D341Med (cell line): ENCODE measurements around the gene ALK.

Experiments used
- DNase-seq: peaks from one replicate; pipeline ENCODE4 v3.0.0; 2012; ENCODE audit warnings: low spot score

The ALK gene

DNA sequence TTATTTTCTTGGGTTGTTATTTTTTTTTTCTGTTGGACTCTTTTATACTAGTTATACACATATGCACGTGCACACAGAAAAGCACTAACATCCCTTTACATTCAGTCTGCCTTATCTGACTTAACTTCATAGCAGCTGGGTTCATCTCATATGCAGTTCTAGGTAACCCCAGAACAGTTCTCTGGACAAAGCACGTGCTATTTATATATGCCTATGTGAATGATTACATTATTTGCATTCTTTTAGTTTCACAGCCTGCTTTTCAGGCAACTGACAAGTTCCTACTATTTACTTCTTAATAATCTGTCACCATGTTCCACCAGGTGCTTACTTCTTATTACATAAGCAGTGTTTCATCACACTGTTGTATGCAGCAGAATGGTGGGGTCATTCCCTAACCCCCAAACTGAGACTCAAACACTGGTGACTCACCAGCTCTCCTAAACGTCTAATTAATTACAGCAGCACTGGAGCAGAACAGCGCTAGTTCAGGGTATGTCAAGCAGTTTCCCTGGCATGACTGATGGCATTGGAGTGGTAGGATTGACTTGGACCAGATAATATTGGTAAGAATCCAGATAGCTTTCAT is 433.3 kb downstream of the ALK start:
- DNase-seq = no peak

GRCh38 chr2:29485631-29486030 is 435.8 kb downstream of the ALK start:
- no peak for DNase-seq

DNA sequence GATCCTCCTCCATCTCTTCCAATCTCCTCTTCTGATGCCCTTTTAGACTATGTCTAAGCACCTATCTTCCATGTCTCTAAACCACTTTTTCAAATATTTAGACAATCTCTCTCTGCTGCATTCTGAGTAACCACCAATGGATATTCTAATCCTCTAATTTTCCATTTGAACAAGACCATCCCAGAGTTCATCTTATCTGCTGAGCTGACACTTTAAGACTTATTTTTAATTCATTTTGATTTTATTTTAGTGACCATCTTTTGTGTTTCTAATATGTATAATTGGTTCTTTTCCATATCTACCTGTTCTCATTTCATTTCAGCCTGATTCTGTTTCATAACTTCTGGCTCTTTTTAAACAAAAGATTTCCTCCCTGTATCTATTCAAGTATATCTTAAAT is 436.3 kb downstream of the ALK start:
- no peak for DNase-seq

DNA sequence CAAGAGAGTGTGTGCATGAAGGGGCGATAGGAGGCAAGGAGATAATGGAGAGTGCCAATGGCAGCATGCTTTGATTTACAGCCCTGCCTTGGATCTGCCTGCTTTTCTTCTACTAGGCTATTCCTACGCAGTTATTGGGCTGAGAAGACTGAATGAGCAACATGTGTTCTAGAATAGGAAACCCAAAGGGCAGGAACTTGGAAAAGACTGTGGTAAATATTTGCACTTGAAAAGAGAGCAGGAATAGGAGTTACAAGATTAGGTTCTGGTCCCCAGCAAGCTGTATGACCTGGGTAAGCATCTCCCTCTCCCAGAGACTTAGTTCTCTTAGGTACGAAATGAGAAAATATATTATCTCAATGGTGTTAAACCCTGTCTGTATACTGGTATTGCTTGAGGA is 438.5 kb downstream of the ALK start:
- no peak for DNase-seq

DNA sequence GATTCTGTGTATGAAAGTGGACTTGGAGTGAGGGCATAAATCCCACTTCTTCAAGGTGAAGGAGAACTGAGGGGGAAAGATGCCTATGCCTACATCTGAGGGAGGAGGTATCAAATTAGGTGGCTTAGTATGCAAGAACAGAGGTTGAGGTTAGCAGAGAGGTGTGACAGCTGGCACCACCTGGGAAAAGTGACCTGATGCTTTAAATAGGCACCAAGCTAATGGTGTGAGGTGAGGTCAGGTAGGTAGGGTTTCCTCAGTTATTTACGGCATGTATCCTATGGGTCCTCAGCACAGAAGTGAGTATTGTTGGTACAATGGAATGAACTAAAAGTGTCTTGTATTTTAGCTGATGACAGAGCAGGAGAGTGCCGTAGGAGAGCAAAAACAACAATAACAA is 439.0 kb downstream of the ALK start:
- no peak for DNase-seq

DNA sequence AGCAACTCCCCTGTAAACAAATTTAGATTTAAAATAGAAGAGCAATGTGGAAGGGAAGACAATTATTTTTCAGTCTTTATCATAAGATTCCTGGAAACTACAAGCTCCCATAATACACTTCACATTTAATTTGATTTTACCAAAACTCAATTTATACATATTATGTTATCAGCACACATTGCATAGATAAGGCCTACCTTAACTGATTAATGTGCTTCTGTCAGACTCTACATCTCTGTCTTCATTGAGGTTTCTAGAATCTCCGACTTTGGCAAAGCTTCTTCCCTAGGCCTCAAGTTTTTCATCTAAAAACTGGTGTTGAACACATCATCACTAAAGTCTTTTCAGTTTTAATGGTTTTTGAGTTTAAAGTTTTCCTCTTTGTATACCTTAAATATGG is 440.1 kb downstream of the ALK start:
- DNase-seq = no peak

- no peak for DNase-seq
Measured at GRCh38 chr2:29480426-29480825, 441.0 kb downstream of the ALK start.

GRCh38 chr2:29479401-29479800 is 442.0 kb downstream of the ALK start:
- DNase-seq = no peak

GRCh38 chr2:29478641-29479040 is 442.7 kb downstream of the ALK start:
- no peak for DNase-seq

GRCh38 chr2:29477186-29477585 is 444.2 kb downstream of the ALK start:
- DNase-seq = no peak

- DNase-seq = no peak
Measured at GRCh38 chr2:29475499-29475898, 445.9 kb downstream of the ALK start.

- no peak for DNase-seq
Measured at GRCh38 chr2:29469961-29470360, 451.4 kb downstream of the ALK start.

GRCh38 chr2:29469516-29469915 is 451.9 kb downstream of the ALK start:
- DNase-seq = no peak

DNA sequence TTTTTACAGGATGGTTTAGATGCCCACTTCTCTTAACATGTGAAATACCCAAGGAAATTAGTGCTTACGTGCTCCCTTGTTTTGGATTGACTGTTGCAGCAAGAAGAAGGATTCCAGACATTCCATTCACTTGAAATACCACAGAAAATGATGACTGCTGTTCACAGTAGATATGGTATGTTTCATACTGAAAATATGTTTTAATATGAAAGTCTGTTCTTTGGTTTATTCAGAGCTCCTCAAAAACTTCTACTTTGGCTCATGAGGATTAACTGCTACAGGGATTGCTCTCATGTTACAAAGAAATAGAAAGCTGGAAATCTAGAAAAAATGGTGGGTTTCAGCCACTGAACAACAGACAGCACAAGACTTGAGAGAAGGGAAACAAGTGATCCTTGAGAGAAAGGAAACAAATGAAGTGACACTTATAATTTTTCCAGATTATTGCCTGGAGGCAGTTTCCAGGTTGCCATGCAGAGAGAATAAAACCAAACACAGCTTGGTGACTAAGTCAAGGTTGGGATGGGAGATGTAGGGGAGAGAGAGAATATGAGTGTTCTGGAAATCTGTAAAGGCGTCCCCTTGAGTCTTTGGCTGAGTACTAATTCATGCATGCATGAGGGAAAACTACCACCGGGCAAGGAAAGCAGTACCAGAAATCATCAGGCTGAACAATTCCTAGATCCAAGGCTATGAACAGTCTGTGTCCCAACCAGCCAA is 458.0 kb downstream of the ALK start:
- DNase-seq = no peak

GRCh38 chr2:29462293-29462692 is 459.1 kb downstream of the ALK start:
- DNase-seq = no peak

DNA sequence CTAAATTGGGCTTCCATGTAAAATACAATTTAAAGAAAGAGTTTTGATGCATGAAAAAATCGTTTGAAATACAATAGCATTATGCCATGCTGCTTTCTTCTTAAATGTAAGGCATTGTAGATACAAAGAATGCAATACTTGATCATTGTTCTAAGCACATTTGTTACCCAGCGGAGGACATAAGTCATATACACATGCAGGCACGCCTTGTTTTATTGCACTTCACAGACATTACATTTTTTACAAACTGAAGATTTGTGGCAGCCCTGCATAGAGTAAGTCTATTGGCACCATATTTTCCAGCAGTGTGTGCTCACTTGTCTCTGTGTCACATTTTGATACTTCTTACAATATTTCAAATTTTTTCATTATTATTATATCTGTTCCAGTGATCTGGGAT is 461.2 kb downstream of the ALK start:
- no peak for DNase-seq

- DNase-seq = no peak
Measured at GRCh38 chr2:29459445-29460179, 461.8 kb downstream of the ALK start.

DNA sequence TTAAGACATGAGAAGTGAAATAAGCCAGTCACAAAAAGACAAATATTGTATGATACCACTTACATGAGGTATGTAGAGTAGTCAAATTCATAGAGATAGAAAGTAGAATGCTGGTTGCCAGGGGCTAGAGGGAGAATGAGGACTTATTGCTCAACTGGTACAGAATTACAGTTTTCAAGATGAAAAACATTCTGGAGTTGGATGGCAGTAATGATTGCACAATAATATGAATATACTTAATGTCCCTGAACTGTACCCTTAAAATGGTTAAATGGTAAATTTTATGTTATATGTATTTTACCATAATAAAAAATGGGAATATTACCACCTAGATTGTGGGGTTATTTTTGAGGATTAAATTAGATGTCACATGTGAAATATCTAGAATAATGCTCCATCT is 465.0 kb downstream of the ALK start:
- DNase-seq = no peak

DNA sequence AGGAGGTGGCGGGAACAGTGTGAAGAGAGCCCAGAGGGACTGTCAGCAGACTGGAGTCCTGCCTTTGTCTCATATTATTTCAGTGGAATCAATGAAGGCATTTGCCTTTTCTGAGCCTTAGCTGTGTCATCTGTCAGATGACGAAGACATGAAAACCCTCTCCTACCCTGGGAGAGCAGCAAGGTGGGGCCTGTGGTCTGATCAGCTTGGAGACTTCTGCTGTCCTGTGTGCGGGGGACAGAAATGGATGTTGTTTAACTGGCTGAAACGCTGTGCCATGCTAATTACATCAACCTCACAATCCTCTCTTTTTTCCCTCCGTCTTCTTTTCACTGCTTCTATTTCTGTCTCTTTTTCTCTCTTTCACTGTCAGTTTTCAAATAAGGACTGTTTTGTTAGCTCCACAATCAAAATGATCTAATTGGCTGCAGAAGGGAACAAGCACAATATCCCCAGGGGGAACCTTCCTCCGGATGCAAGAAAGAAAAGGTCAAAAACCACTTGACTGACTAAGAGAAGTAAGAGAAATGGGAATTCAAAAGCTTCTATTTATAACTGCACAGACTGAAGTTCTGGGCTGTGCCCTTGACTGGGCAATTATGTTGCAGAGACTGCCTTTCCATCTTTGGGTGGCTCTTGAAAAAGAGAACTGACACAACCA is 466.1 kb downstream of the ALK start:
- DNase-seq = no peak

GRCh38 chr2:29452036-29452435 is 469.4 kb downstream of the ALK start:
- no peak for DNase-seq

- DNase-seq = no peak
Measured at GRCh38 chr2:29450596-29451222, 470.7 kb downstream of the ALK start.

DNA sequence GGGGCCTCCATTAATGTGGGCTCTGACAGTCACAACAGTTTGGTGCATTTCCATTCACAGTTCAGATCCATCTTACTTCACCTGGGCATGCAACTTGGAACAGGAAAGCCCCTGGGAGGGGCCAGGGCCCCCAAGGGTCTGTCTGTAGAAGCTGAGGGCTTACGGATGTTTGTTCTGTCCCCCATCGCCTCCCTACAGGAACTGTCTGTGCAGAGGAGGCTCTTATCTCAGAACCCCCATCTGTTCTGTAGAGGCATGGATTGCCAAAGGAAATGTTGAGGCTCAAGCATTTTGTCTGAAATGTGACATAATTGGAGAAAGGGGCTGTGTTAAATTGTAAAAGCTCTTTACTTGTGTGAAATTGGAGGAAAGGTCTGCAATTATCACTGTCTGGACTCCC is 471.9 kb downstream of the ALK start:
- no peak for DNase-seq
